HCT116 (cell line): ENCODE data around the gene BNIPL. TPM values are rescaled to one million over a fixed set of nuclear protein-coding genes. Genes with fewer than 3 reads are reported as not detected.

Experiments used
- ATAC-seq: fragments of 200-7000 bp; cut with Tn5 transposase; 2 replicates; pipeline ENCODE4 v1.9.1; 2020; ENCODE audit warnings: mild to moderate bottlenecking, moderate library complexity
- BruUV-seq: library from RNA; stranded (reverse); fragments of 400-500 nt; replicated peaks from 2 replicates; lab custom pipeline; 2021; lab: Mats Ljungman, UMichigan
- CTCF ChIA-PET: fragments of 300-600 bp; sonication (Branson Sonifier 250); formaldehyde crosslinking; loops from one replicate; lab custom pipeline; 2021; ENCODE audit warnings: antibody characterized with exemption; lab: Charles Lee
- POLR2A ChIA-PET: fragments of 300-600, 350-600 bp; sonication (Branson Sonifier 250); formaldehyde crosslinking; loops from one replicate; lab custom pipeline; 2021; ENCODE audit warnings: antibody characterized with exemption; lab: Charles Lee
- RAD21 ChIA-PET, 2 experiments: fragments of 300-600 bp; sonication (Branson Sonifier 250); formaldehyde crosslinking; loops; one replicate each; lab custom pipeline; 2023; ENCODE audit warnings: low total read pairs in 2 of 2; ENCODE audit not compliant: uncharacterized antibody in 2 of 2, unreplicated experiment in 2 of 2, low non-redundant PET in 1 of 2; lab: Charles Lee
- DNase-seq: peaks from one replicate; pipeline ENCODE4 v3.0.0-alpha.2; 2010; ENCODE audit warnings: low read depth, low spot score
- H2AFZ ChIP-seq: fragments of 200-600 bp; shearing (Covaris generic), sonication (generic); 2 replicates; pipeline ENCODE4 v1.6.1; 2017; ENCODE audit warnings: low read depth, mixed run types, mixed read lengths, antibody characterized with exemption, low read length; ENCODE audit not compliant: poor library complexity, severe bottlenecking
- H3K27ac ChIP-seq: 2 replicates; pipeline ENCODE4 v1.5.1; 2012; ENCODE audit warnings: low read depth, low read length
- H3K27me3 ChIP-seq: fragments of 200-600 bp; sonication (generic); 2 replicates; pipeline ENCODE4 v1.6.1; 2016; ENCODE audit warnings: mixed run types, low read length, mixed read lengths; ENCODE audit not compliant: insufficient read depth
- H3K36me3 ChIP-seq, 2 experiments: fragments of 200-500 bp in 1 of 2; fragments of 200-600 bp in 1 of 2; sonication (Bioruptor generic) in 1 of 2; sonication (generic) in 1 of 2; 2 replicates each; pipeline versions ENCODE4 v1.5.1 to v1.6.1; 2014 to 2016; ENCODE audit warnings: low read length in 2 of 2, inconsistent platforms in 1 of 2, mixed read lengths in 1 of 2, mixed run types in 1 of 2; ENCODE audit not compliant: insufficient read depth in 2 of 2, control insufficient read depth in 1 of 2
- H3K4me1 ChIP-seq, 2 experiments: fragments of 200-600 bp in 1 of 2; sonication (generic) in 1 of 2; 2 replicates each; pipeline versions ENCODE4 v1.5.1 to v1.6.1; 2012 to 2017; ENCODE audit warnings: low read length in 2 of 2, inconsistent platforms in 1 of 2, mild to moderate bottlenecking in 1 of 2, mixed read lengths in 1 of 2, mixed run types in 1 of 2, moderate library complexity in 1 of 2; ENCODE audit not compliant: insufficient read depth in 2 of 2, control insufficient read depth in 1 of 2
- H3K4me2 ChIP-seq: fragments of 200-600 bp; sonication (generic); 2 replicates; pipeline ENCODE4 v1.6.1; 2017; ENCODE audit warnings: mixed run types, low read length, mixed read lengths
- H3K4me3 ChIP-seq, 2 experiments: fragments of 200-600 bp in 1 of 2; sonication (generic) in 1 of 2; replicated peaks in 1 of 2; 2 replicates each; pipeline ENCODE4 v1.5.1; 2011 to 2016; ENCODE audit warnings: low read length in 2 of 2, control low read depth in 1 of 2, low read depth in 1 of 2, mild to moderate bottlenecking in 1 of 2, mixed read lengths in 1 of 2, mixed run types in 1 of 2
- H3K79me2 ChIP-seq: fragments of 200-600 bp; sonication (generic); 2 replicates; pipeline ENCODE4 v1.6.1; 2017; ENCODE audit warnings: mild to moderate bottlenecking, mixed run types, low read length, moderate library complexity, mixed read lengths; ENCODE audit not compliant: insufficient read depth
- H3K9ac ChIP-seq: fragments of 200-600 bp; sonication (generic); 2 replicates; pipeline ENCODE4 v1.6.1; 2016; ENCODE audit warnings: low read length, mixed read lengths
- H3K9me2 ChIP-seq: fragments of 200-600 bp; sonication (generic), shearing (Covaris generic); 2 replicates; pipeline ENCODE4 v1.6.1; 2017; ENCODE audit warnings: mixed run types, mild to moderate bottlenecking, moderate library complexity; ENCODE audit not compliant: insufficient read depth
- H3K9me3 ChIP-seq, 2 experiments: fragments of 200-500 bp in 1 of 2; fragments of 200-600 bp in 1 of 2; sonication (Bioruptor generic) in 1 of 2; sonication (generic) in 1 of 2; 2 replicates each; pipeline ENCODE4 v1.6.1; 2014 to 2017; ENCODE audit warnings: low read length in 2 of 2, mixed read lengths in 2 of 2, inconsistent platforms in 1 of 2, low read depth in 1 of 2, mild to moderate bottlenecking in 1 of 2, mixed run types in 1 of 2, moderate library complexity in 1 of 2; ENCODE audit not compliant: control insufficient read depth in 1 of 2, insufficient read depth in 1 of 2
- H4K20me1 ChIP-seq: fragments of 200-600 bp; sonication (generic), shearing (Covaris generic); 2 replicates; pipeline ENCODE4 v1.6.1; 2017; ENCODE audit warnings: mixed run types, mild to moderate bottlenecking, moderate library complexity; ENCODE audit not compliant: insufficient read depth
- ATF3 ChIP-seq: IDR thresholded peaks from 2 replicates; pipeline ENCODE4 v1.6.1; 2012
- CBX3 ChIP-seq: IDR thresholded peaks from 2 replicates; pipeline ENCODE4 v1.6.1; 2012; ENCODE audit warnings: low read depth
- CEBPB ChIP-seq: IDR thresholded peaks from 2 replicates; pipeline ENCODE4 v1.6.1; 2012; ENCODE audit warnings: low read depth
- EGR1 ChIP-seq: IDR thresholded peaks from 2 replicates; pipeline ENCODE4 v1.6.1; 2012; ENCODE audit warnings: low read depth
- FOSL1 ChIP-seq: IDR thresholded peaks from 2 replicates; pipeline ENCODE4 v1.6.1; 2012; ENCODE audit warnings: low read depth
- JUND ChIP-seq: IDR thresholded peaks from 2 replicates; pipeline ENCODE4 v1.6.1; 2012
- MAX ChIP-seq: IDR thresholded peaks from 2 replicates; pipeline ENCODE4 v1.6.1; 2012
- POLR2A ChIP-seq: IDR thresholded peaks from 2 replicates; pipeline ENCODE4 v1.7.0; 2011; ENCODE audit warnings: borderline replicate concordance; ENCODE audit not compliant: insufficient read depth, insufficient read length; ENCODE audit errors: extremely low read depth
- POLR2AphosphoS5 ChIP-seq: IDR thresholded peaks from 2 replicates; pipeline ENCODE4 v1.6.1; 2011; ENCODE audit warnings: mild to moderate bottlenecking, low read depth, low read length, moderate library complexity
- RAD21 ChIP-seq: IDR thresholded peaks from 2 replicates; pipeline ENCODE4 v1.6.1; 2012; ENCODE audit warnings: low read depth, mild to moderate bottlenecking
- SIN3A ChIP-seq: IDR thresholded peaks from 2 replicates; pipeline ENCODE4 v1.6.1; 2012; ENCODE audit warnings: low read depth
- SP1 ChIP-seq: IDR thresholded peaks from 2 replicates; pipeline ENCODE4 v1.6.1; 2012; ENCODE audit warnings: low read depth
- SRF ChIP-seq: IDR thresholded peaks from 2 replicates; pipeline ENCODE4 v1.6.1; 2012; ENCODE audit warnings: low read depth
- TCF7L2 ChIP-seq: IDR thresholded peaks from 2 replicates; pipeline ENCODE4 v1.7.0; 2011; ENCODE audit warnings: borderline replicate concordance, inconsistent platforms; ENCODE audit not compliant: insufficient read depth, insufficient read length; ENCODE audit errors: extremely low read depth
- YY1 ChIP-seq: IDR thresholded peaks from 2 replicates; pipeline ENCODE4 v1.6.1; 2011; ENCODE audit warnings: low read length, low read depth, moderate library complexity, mild to moderate bottlenecking; ENCODE audit not compliant: insufficient replicate concordance; ENCODE audit errors: extremely low read depth
- ZFX ChIP-seq: fragments of 450-650 bp; IDR thresholded peaks from 2 replicates; pipeline ENCODE4 v1.6.1; 2017
- ZNF274 ChIP-seq: fragments of 200-500 bp; sonication (Bioruptor generic); IDR thresholded peaks from 2 replicates; pipeline ENCODE4 v1.6.1; 2014; ENCODE audit warnings: mild to moderate bottlenecking, low read depth, low read length, inconsistent platforms
- intact Hi-C: fragments of 100-400 bp; cut with micrococcal nuclease; formaldehyde crosslinking; loops from 2 replicates; pipeline ENCODE4 v1.10.0; 2022
- total RNA-seq: library from RNA; stranded (reverse); gene quantifications from one replicate; pipeline ENCODE4 v1.2.1, GENCODE V29; 2021; ENCODE audit not compliant: unreplicated experiment
- TF ChIP-seq, protein P1 (sequence below): IDR thresholded peaks from 2 replicates; pipeline ENCODE4 v1.6.1; 2012; ENCODE audit warnings: low read depth
- TF ChIP-seq, protein P2 (sequence below), 3 experiments: fragments of 200-600 bp in 1 of 3; sonication (generic) in 1 of 3; IDR thresholded peaks in 2 of 3; conservative IDR thresholded peaks in 1 of 3; 2 replicates each; pipeline ENCODE4 v1.5.1; 2012 to 2017; ENCODE audit warnings: low read depth in 2 of 3, low read length in 2 of 3, antibody characterized with exemption in 1 of 3, borderline replicate concordance in 1 of 3, control low read depth in 1 of 3, mild to moderate bottlenecking in 1 of 3, mixed read lengths in 1 of 3, mixed run types in 1 of 3, moderate library complexity in 1 of 3; ENCODE audit not compliant: insufficient read depth in 1 of 3

BNIPL gene
- total RNA-seq, 1 experiment from 2014 or later: 0.86 TPM

DNA sequence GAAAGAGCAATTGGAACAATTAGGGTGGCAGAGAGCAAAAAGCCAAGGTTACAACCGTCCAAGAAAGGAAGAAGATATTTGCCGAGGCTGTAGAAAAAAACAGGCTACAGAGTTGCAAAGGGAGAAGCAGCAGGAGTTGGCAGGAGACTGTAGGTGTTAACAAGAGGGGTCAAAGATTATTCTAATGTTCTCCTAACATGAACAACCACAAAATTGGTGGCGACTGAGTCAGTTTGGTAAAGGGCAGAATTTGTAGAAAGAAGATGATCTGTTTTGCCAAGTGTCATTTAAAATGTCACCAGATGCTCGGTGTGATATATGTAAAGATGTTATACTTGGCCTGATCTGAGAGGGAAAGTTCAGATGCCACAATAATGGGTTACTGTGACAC lies 28.5 kb upstream of the BNIPL start:
- Histone ChIP-seq H3K4me2 (peak overlapping the region; percentile 94), H3K9me3 (no peaks in the 10 kb centered on the region), H2AFZ (peak overlapping the region; percentile 8), H3K4me1 (peaks cover 13 to 40% of the 10 kb centered on the region in 2 experiments; a peak in 3 of 4 replicates), H3K27me3 (no peaks in the 10 kb centered on the region), H4K20me1 (no peaks in the 10 kb centered on the region), H3K79me2 (peaks cover 16% of the 10 kb centered on the region), H3K9me2 (no peaks in the 10 kb centered on the region), H3K9ac (peak overlapping the region; percentile 48), H3K36me3 (no peaks in the 10 kb centered on the region), H3K27ac (no peak overlapping the region), H3K4me3 (peak overlapping the region; percentile 60 to 94)
- intact Hi-C loops: loop anchor here (5.0 kb wide), 1 partner anchor 446 kb away; no protein-coding TSS in a partner anchor
- RAD21 ChIA-PET: no interaction called here
- POLR2A ChIA-PET: no interaction called here
- no peak for ATAC-seq
- CTCF ChIA-PET: no interaction called here
- no peak for TF ChIP-seq RAD21
- TF ChIP-seq FOSL1: no peak
- no peak for TF ChIP-seq ATF3
- no peak for TF ChIP-seq SP1
- TF ChIP-seq CBX3: no peak
- TF ChIP-seq MAX: no peak
- no peak for TF ChIP-seq EGR1
- no peak for TF ChIP-seq SRF
- no peak for TF ChIP-seq SIN3A
- no peak for TF ChIP-seq CEBPB
- TF ChIP-seq, protein P1, sequence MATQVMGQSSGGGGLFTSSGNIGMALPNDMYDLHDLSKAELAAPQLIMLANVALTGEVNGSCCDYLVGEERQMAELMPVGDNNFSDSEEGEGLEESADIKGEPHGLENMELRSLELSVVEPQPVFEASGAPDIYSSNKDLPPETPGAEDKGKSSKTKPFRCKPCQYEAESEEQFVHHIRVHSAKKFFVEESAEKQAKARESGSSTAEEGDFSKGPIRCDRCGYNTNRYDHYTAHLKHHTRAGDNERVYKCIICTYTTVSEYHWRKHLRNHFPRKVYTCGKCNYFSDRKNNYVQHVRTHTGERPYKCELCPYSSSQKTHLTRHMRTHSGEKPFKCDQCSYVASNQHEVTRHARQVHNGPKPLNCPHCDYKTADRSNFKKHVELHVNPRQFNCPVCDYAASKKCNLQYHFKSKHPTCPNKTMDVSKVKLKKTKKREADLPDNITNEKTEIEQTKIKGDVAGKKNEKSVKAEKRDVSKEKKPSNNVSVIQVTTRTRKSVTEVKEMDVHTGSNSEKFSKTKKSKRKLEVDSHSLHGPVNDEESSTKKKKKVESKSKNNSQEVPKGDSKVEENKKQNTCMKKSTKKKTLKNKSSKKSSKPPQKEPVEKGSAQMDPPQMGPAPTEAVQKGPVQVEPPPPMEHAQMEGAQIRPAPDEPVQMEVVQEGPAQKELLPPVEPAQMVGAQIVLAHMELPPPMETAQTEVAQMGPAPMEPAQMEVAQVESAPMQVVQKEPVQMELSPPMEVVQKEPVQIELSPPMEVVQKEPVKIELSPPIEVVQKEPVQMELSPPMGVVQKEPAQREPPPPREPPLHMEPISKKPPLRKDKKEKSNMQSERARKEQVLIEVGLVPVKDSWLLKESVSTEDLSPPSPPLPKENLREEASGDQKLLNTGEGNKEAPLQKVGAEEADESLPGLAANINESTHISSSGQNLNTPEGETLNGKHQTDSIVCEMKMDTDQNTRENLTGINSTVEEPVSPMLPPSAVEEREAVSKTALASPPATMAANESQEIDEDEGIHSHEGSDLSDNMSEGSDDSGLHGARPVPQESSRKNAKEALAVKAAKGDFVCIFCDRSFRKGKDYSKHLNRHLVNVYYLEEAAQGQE: no peak
- TF ChIP-seq ZFX: no peak
- no peak for TF ChIP-seq YY1
- no peak for TF ChIP-seq POLR2AphosphoS5
- TF ChIP-seq TCF7L2: no peak
- TF ChIP-seq POLR2A: no peak
- no peak for TF ChIP-seq JUND
- TF ChIP-seq, protein P2, sequence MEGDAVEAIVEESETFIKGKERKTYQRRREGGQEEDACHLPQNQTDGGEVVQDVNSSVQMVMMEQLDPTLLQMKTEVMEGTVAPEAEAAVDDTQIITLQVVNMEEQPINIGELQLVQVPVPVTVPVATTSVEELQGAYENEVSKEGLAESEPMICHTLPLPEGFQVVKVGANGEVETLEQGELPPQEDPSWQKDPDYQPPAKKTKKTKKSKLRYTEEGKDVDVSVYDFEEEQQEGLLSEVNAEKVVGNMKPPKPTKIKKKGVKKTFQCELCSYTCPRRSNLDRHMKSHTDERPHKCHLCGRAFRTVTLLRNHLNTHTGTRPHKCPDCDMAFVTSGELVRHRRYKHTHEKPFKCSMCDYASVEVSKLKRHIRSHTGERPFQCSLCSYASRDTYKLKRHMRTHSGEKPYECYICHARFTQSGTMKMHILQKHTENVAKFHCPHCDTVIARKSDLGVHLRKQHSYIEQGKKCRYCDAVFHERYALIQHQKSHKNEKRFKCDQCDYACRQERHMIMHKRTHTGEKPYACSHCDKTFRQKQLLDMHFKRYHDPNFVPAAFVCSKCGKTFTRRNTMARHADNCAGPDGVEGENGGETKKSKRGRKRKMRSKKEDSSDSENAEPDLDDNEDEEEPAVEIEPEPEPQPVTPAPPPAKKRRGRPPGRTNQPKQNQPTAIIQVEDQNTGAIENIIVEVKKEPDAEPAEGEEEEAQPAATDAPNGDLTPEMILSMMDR (IDR thresholded peaks at IDR 0.05 in 2 of 3, conservative IDR thresholded peaks at IDR 0.05 in 1 of 3; ENCODE audit: borderline replicate concordance in 1 of 3, insufficient read depth in 1 of 3, low read depth in 2 of 3, low read length in 2 of 3): no peak
- no peak for TF ChIP-seq ZNF274
- no peak for DNase-seq
- no TSS peak for BruUV-seq
